ENCODE results near the gene DIP2B. TPM values are rescaled to one million over a fixed set of nuclear protein-coding genes. Genes with fewer than 3 reads are reported as not detected.

Gene DIP2B
- total RNA-seq, 1 experiment from 2014 or later, result 26.1 TPM

- no peaks in the 10 kb centered on the region for H3K27me3 Mint-ChIP-seq (ENCODE audit: low read depth)
- H3K27ac Mint-ChIP-seq, result no peak overlapping the region
- H3K9me3 Mint-ChIP-seq, result no peaks in the 10 kb centered on the region
- H3K36me3 Mint-ChIP-seq, result peaks cover 6% of the 10 kb centered on the region
- POLR2A ChIA-PET, result no interaction called here
- DNase-seq (ENCODE audit: low spot score), result no peak
- no peak overlapping the region for H3K4me3 Mint-ChIP-seq
- peaks cover 8% of the 10 kb centered on the region for H3K4me1 Mint-ChIP-seq
- ATAC-seq, result no peak
- CTCF ChIA-PET, result no interaction called here
- no peak for TF ChIP-seq HMGA2 (CRISPR knock-in tag; IDR thresholded peaks at IDR 0.05)
- TF ChIP-seq JAZF1 (CRISPR knock-in tag; IDR thresholded peaks at IDR 0.05), result no peak
- no peak for TF ChIP-seq ZNF671 (CRISPR knock-in tag; IDR thresholded peaks at IDR 0.05)
- TF ChIP-seq OVOL2 (CRISPR knock-in tag; IDR thresholded peaks at IDR 0.05; ENCODE audit: borderline replicate concordance), result no peak
- no peak for TF ChIP-seq NFATC4 (CRISPR knock-in tag; IDR thresholded peaks at IDR 0.05)
- no peak for TF ChIP-seq ZNF281 (CRISPR knock-in tag; IDR thresholded peaks at IDR 0.05)
- TF ChIP-seq USF1 (CRISPR knock-in tag; IDR thresholded peaks at IDR 0.05), result no peak
- no peak for TF ChIP-seq ZNF512 (CRISPR knock-in tag; IDR thresholded peaks at IDR 0.05; ENCODE audit: borderline replicate concordance)
- no peak for TF ChIP-seq AR (CRISPR knock-in tag; IDR thresholded peaks at IDR 0.05)
- TF ChIP-seq ZBTB43 (CRISPR knock-in tag; IDR thresholded peaks at IDR 0.05), result no peak
- no peak for TF ChIP-seq EMX1 (CRISPR knock-in tag; IDR thresholded peaks at IDR 0.05)
- no peak for TF ChIP-seq E2F5 (CRISPR knock-in tag; IDR thresholded peaks at IDR 0.05)
- TF ChIP-seq GABPB1 (CRISPR knock-in tag; IDR thresholded peaks at IDR 0.05), result no peak
- no peak for TF ChIP-seq SMAD4 (CRISPR knock-in tag; IDR thresholded peaks at IDR 0.05)
- no peak for TF ChIP-seq ZNF423 (CRISPR knock-in tag; IDR thresholded peaks at IDR 0.05)
- no peak for TF ChIP-seq NFE2L1 (CRISPR knock-in tag; IDR thresholded peaks at IDR 0.05)
- TF ChIP-seq ZNF263 (CRISPR knock-in tag; IDR thresholded peaks at IDR 0.05; ENCODE audit: low read depth), result no peak
- no peak for TF ChIP-seq MXD4 (CRISPR knock-in tag; IDR thresholded peaks at IDR 0.05; ENCODE audit: borderline replicate concordance)
Measured at GRCh38 chr12:50519353-50519752, 14.6 kb downstream of the DIP2B start.
